ENCODE measurements around the gene PROSER3. TPM values are rescaled to one million over a fixed set of nuclear protein-coding genes. Genes with fewer than 3 reads are reported as not detected.
A peak's percentile ranks its signal among the peaks of the same experiment; 100 is the strongest.

Gene PROSER3
- 28.3 and 32.1 TPM in 2 replicates for total RNA-seq
- polyA plus RNA-seq: 18.3 and 19.5 TPM in 2 replicates
- polyA plus RNA-seq (2011; cell fraction: cytosol; rRNA removed): 12.2 and 12.5 TPM in 2 replicates
- 36.9 and 40.2 TPM in 2 replicates for polyA plus RNA-seq (2011; cell fraction: nucleus; rRNA removed)
- 11.2 and 12.6 TPM in 2 replicates for polyA plus RNA-seq (2012)
- 20.7 and 22.6 TPM in 2 replicates for polyA minus RNA-seq
- polyA minus RNA-seq (2011; cell fraction: cytosol; rRNA and poly(A)+ RNA removed): 12.5 TPM
- 15.0 and 17.6 TPM in 2 replicates for polyA minus RNA-seq (2011; cell fraction: nucleus; rRNA and poly(A)+ RNA removed)
- Bru-seq, nascent RNA: percentile 63 among the genes with signal in this experiment
- percentile 64 among the genes with signal in this experiment for BruChase-seq, experiment 1, labeled RNA remaining after a 6-hour chase
- percentile 63 among the genes with signal in this experiment for BruChase-seq, experiment 2, labeled RNA remaining after a 2-hour chase
- long read RNA-seq, partial matches to known transcripts: 0 of 5 reads
- long read RNA-seq, other reads (novel, unspliced or antisense): 4 of 5 reads

- H3K4me1 ChIP-seq (ENCODE audit: control insufficient read depth, extremely low read depth, insufficient read depth, low read length): peaks cover 22% of the 10 kb centered on the region
- no peaks in the 10 kb centered on the region for H4K20me1 ChIP-seq (replicated peaks; ENCODE audit: control insufficient read depth, extremely low read depth, insufficient read depth, low read length)
- ChIA-PET POLR2A (interaction anchor here (0.9 to 1.0 kb wide), 2 partner anchors 10 to 17 kb away, joined by 3 to 5 read pairs; partner anchors contain the start of gene LIN37), CTCF (interaction anchor here (0.8 to 0.9 kb wide), 3 partner anchors 10 to 18 kb away, joined by 3 to 4 read pairs (median 3); partner anchors contain the start of gene LIN37)
- BruUV-seq (replicated peaks): TSS peak; percentile 59
- no peaks in the 10 kb centered on the region for H3K9me1 ChIP-seq (replicated peaks; ENCODE audit: control insufficient read depth, extremely low read depth, insufficient read depth, low read length)
- H3K36me3 ChIP-seq (ENCODE audit: control insufficient read depth in 2 of 2, extremely low read depth in 1 of 2, insufficient read depth in 2 of 2, low read length in 2 of 2): peaks cover 0 to 11% of the 10 kb centered on the region in 2 experiments
- H3K9ac ChIP-seq (replicated peaks; ENCODE audit: extremely low read depth, insufficient read depth, low read length): peak within 1 kb of the TSS; percentile 90
- TF ChIP-seq GATA2 (IDR thresholded peaks at IDR 0.05; ENCODE audit: insufficient read depth, insufficient read length, low read depth, low read length) (no peak), MYC (IDR thresholded peaks at IDR 0.05; ENCODE audit: low read depth, low read length) (no peak), POLR2A (IDR thresholded peaks at IDR 0.05; ENCODE audit: low read depth, low read length) (peak; percentile 29), POLR2AphosphoS5 (IDR thresholded peaks at IDR 0.05; ENCODE audit: insufficient read depth, low read depth, low read length) (peak; percentile 75)
- TF ChIP-seq, protein P1, sequence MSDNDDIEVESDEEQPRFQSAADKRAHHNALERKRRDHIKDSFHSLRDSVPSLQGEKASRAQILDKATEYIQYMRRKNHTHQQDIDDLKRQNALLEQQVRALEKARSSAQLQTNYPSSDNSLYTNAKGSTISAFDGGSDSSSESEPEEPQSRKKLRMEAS (IDR thresholded peaks at IDR 0.05; ENCODE audit: insufficient read depth, insufficient read length): no peak
- peak within 1 kb of the TSS; percentile 71 for H2AFZ ChIP-seq (ENCODE audit: low read depth, low read length)
- DNase-seq (ENCODE audit: low read depth, low spot score) (peak; percentile 99), FAIRE-seq (peak; percentile 99)
- H3K4me2 ChIP-seq (ENCODE audit: insufficient read depth, low read length): peak within 1 kb of the TSS; percentile 75
- H3K27me3 ChIP-seq (ENCODE audit: control insufficient read depth in 2 of 2, insufficient read depth in 2 of 2, low read length in 2 of 2): no peaks in the 10 kb centered on the region
- intact Hi-C loops (cut with micrococcal nuclease): loop anchor here (1.0 to 5.0 kb wide), 6 partner anchors 10 to 296 kb away; partner anchors contain the start of genes ARHGAP33, COX6B1, LIN37 and PSENEN
- H3K27ac ChIP-seq (ENCODE audit: insufficient read depth, low read depth, low read length): peak within 1 kb of the TSS; percentile 84
- no peaks in the 10 kb centered on the region for H3K9me3 ChIP-seq (replicated peaks; ENCODE audit: control insufficient read depth, insufficient read depth, low read length)
- dilution Hi-C loops (cut with MboI; ENCODE audit: extremely low pct_ligation_motif_present, low sequenced_read_pairs): no loop called here
- H3K4me3 ChIP-seq (replicated peaks in 1 of 3; ENCODE audit: insufficient read depth in 1 of 3, low read depth in 1 of 3, low read length in 3 of 3): peak within 1 kb of the TSS; percentile 59 to 89 (median 82)
- peaks cover 14% of the 10 kb centered on the region for H3K79me2 ChIP-seq (ENCODE audit: control insufficient read depth, insufficient read depth, low read length)
Observed at GRCh38 chr19:35757749-35758608, at the start of gene PROSER3. PROSER3 (plus strand) TSS chr19:35758176; CDS start chr19:35758216, 40 bp downstream.
